Spleen (tissue), 7 donors: ENCODE results near the gene PRKAA2.

Source experiments
- POLR2A ChIP-seq, 3 donors: fragments of 450-650 bp; IDR thresholded peaks; one replicate each; pipeline ENCODE4 v1.5.1; 2017; ENCODE audit warnings: antibody characterized with exemption in 3 of 3, mild to moderate bottlenecking in 1 of 3
- POLR2AphosphoS5 ChIP-seq, 3 donors: sonication (generic); formaldehyde crosslinking; IDR thresholded peaks; one replicate each; pipeline ENCODE4 v1.5.1; 2017; ENCODE audit warnings: antibody characterized with exemption in 3 of 3
- TF ChIP-seq, protein P1 (sequence below), 11 experiments: fragments of 200-600 bp in 7 of 11; fragments of 450-650 bp in 4 of 11; sonication (generic) in 4 of 11; IDR thresholded peaks in 8 of 11; conservative IDR thresholded peaks in 3 of 11; 1 replicate in 7 of 11; 2 replicates in 4 of 11; pipeline versions ENCODE4 v1.4.0 to v1.8.0; 2016 to 2021; ENCODE audit warnings: antibody characterized with exemption in 11 of 11, inconsistent platforms in 4 of 11, mild to moderate bottlenecking in 1 of 11
- donor health status: DM: no; HTN: no; CAD: no; lungs with moderate emphysema.
- donor health status: DM: no; HTN: no; CAD: no.
- donor health status: DM: no; HTN: no; CAD: no.

DNA sequence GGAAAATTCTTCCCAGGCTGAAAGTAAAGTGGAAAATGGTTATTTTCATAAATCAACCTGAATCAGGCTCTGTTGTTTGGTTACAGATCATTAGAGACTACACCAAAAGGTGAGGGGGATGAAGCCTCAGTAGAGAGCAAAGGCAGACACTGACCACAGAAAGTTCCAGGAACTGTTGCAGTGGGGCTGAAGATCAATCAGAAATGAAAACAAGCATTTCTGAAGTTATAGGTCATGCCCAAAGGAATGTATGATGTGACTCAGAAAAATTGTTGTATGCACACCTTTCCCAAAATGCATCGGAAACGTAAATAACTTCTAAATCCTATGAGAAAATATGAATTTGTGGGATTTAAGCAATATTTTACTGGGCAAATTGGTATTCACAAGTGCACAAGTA is 110.8 kb downstream of the PRKAA2 start:
- TF ChIP-seq, protein P1, sequence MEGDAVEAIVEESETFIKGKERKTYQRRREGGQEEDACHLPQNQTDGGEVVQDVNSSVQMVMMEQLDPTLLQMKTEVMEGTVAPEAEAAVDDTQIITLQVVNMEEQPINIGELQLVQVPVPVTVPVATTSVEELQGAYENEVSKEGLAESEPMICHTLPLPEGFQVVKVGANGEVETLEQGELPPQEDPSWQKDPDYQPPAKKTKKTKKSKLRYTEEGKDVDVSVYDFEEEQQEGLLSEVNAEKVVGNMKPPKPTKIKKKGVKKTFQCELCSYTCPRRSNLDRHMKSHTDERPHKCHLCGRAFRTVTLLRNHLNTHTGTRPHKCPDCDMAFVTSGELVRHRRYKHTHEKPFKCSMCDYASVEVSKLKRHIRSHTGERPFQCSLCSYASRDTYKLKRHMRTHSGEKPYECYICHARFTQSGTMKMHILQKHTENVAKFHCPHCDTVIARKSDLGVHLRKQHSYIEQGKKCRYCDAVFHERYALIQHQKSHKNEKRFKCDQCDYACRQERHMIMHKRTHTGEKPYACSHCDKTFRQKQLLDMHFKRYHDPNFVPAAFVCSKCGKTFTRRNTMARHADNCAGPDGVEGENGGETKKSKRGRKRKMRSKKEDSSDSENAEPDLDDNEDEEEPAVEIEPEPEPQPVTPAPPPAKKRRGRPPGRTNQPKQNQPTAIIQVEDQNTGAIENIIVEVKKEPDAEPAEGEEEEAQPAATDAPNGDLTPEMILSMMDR (IDR thresholded peaks at IDR 0.05 in 8 of 11, conservative IDR thresholded peaks at IDR 0.05 in 3 of 11) = no peak
- TF ChIP-seq POLR2AphosphoS5 (IDR thresholded peaks at IDR 0.05) = no peak
- TF ChIP-seq POLR2A (IDR thresholded peaks at IDR 0.05) = no peak
